ENCODE results near the gene ITFG2.
"Not testable (repeated sequence)": the region's sequence is repeated elsewhere in the genome, so short reads cannot be mapped to it uniquely, and the experiment has no call there.

ITFG2 gene

GRCh38 chr12:2860170-2860569 is 47.7 kb downstream of the ITFG2 start:
- no peaks in the 10 kb centered on the region for H3K27me3 ChIP-seq (ENCODE audit: control insufficient read depth, insufficient read depth, low read length)
- no peak overlapping the region for H3K9ac ChIP-seq (ENCODE audit: low read length)
- no peak overlapping the region for H3K4me3 ChIP-seq (ENCODE audit: low read length)
- H3K36me3 ChIP-seq (ENCODE audit: control insufficient read depth, insufficient read depth, low read length): no peaks in the 10 kb centered on the region
- H3K4me1 ChIP-seq (ENCODE audit: control insufficient read depth, insufficient read depth, low read length): no peaks in the 10 kb centered on the region
- H3K27ac ChIP-seq (ENCODE audit: low read depth, low read length): no peak overlapping the region

GRCh38 chr12:2862876-2863275 is 50.4 kb downstream of the ITFG2 start:
- Histone ChIP-seq H3K4me1 (ENCODE audit: control insufficient read depth, insufficient read depth, low read length) (no peaks in the 10 kb centered on the region), H3K27ac (ENCODE audit: low read depth, low read length) (no peak overlapping the region), H3K36me3 (ENCODE audit: control insufficient read depth, insufficient read depth, low read length) (no peaks in the 10 kb centered on the region), H3K4me3 (ENCODE audit: low read length) (no peak overlapping the region), H3K27me3 (ENCODE audit: control insufficient read depth, insufficient read depth, low read length) (no peaks in the 10 kb centered on the region), H3K9ac (ENCODE audit: low read length) (no peak overlapping the region)

- not testable (repeated sequence) for H3K27ac ChIP-seq (ENCODE audit: low read depth, low read length); H3K36me3 ChIP-seq (ENCODE audit: control insufficient read depth, insufficient read depth, low read length); H3K27me3 ChIP-seq (ENCODE audit: control insufficient read depth, insufficient read depth, low read length); H3K4me1 ChIP-seq (ENCODE audit: control insufficient read depth, insufficient read depth, low read length); H3K4me3 ChIP-seq (ENCODE audit: low read length); H3K9ac ChIP-seq (ENCODE audit: low read length)
Observed at GRCh38 chr12:2863402-2863801, 50.9 kb downstream of the ITFG2 start.

- Histone ChIP-seq H3K27ac (ENCODE audit: low read depth, low read length) (no peak overlapping the region), H3K27me3 (ENCODE audit: control insufficient read depth, insufficient read depth, low read length) (no peaks in the 10 kb centered on the region), H3K36me3 (ENCODE audit: control insufficient read depth, insufficient read depth, low read length) (no peaks in the 10 kb centered on the region), H3K4me3 (ENCODE audit: low read length) (no peak overlapping the region), H3K9ac (ENCODE audit: low read length) (no peak overlapping the region), H3K4me1 (ENCODE audit: control insufficient read depth, insufficient read depth, low read length) (no peaks in the 10 kb centered on the region)
Observed at GRCh38 chr12:2864198-2864597, 51.7 kb downstream of the ITFG2 start.

- not testable (repeated sequence) for H3K9ac ChIP-seq (ENCODE audit: low read length); H3K27ac ChIP-seq (ENCODE audit: low read depth, low read length); H3K4me1 ChIP-seq (ENCODE audit: control insufficient read depth, insufficient read depth, low read length); H3K36me3 ChIP-seq (ENCODE audit: control insufficient read depth, insufficient read depth, low read length); H3K27me3 ChIP-seq (ENCODE audit: control insufficient read depth, insufficient read depth, low read length); H3K4me3 ChIP-seq (ENCODE audit: low read length)
Observed at GRCh38 chr12:2868986-2869632, 56.6 kb downstream of the ITFG2 start.
